ENCODE measurements around the gene EFHC1. TPM values are rescaled to one million over a fixed set of nuclear protein-coding genes. Genes with fewer than 3 reads are reported as not detected.

Gene EFHC1
- total RNA-seq, 1 experiment from 2014 or later, result 24.6 TPM

DNA sequence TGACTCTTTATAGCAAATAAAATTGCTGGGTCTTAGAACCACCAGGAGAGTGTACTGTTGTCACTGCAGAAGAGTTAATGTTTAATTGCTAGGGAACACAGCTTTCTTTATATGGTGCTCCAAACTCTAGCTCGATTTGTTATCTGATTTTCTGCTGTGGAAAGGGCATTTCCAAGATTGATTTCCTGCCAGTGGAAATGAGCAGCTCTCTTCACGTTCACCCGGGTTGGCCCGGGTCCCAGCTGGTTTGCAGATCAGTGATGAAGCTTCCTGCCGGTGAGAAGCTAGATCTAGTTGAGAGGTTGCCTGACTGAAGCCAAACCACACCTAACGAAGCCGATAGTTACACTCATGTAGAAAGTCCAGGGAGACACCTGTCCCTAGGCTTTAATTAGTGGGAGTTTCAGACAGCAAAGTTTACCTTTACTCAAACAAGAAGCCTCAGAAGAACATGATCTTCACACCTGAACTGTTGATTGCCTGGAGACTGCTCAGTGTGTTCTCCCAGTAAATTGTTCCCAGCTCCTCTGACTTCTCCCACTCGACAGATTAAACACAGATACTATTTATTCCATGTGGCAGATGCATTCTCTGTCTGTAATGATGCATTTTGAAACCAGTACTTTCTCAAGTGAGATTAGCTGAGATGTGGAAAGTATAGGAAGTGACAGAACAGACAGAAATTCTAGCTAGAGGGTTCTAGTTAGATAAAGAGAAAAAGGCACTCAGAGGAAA lies 30.3 kb upstream of the EFHC1 start:
- Histone ChIP-seq H3K4me1 (ENCODE audit: control insufficient read depth, insufficient read depth, low read length) (peaks cover 15% of the 10 kb centered on the region), H3K4me3 (ENCODE audit: low read depth in 2 of 2, low read length in 2 of 2) (peak overlapping the region in 1 of 2 experiments; percentile 19; a peak in 1 of 4 replicates), H3K27me3 (ENCODE audit: control insufficient read depth, insufficient read depth, low read length) (no peaks in the 10 kb centered on the region), H3K36me3 (ENCODE audit: control insufficient read depth, insufficient read depth, low read length) (no peaks in the 10 kb centered on the region), H3K9me3 (ENCODE audit: control insufficient read depth, insufficient read depth, low read depth, low read length) (peaks cover 5% of the 10 kb centered on the region; the same call in 1 of the 2 replicates), H3K27ac (ENCODE audit: low read length) (peak overlapping the region; percentile 81)
- ChIA-PET CTCF (interaction anchor here (0.5 to 1.1 kb wide), 3 partner anchors 10 to 18 kb away, joined by 3 to 10 read pairs (median 5); no protein-coding TSS in a partner anchor), POLR2A (interaction anchor here (0.5 kb wide), 1 partner anchor 90 kb away, joined by 3 read pairs; no protein-coding TSS in a partner anchor)
- BruUV-seq (replicated peaks), result no TSS peak
- in situ Hi-C loops (cut with HindIII; ENCODE audit: low pct_unique_long_range_greater_than_20kb, low sequenced_read_pairs), result no loop called here
- intact Hi-C loops (cut with micrococcal nuclease; ENCODE audit: unreplicated experiment), result no loop called here
- ATAC-seq (peak; percentile 75), DNase-seq (ENCODE audit: low read depth, low spot score) (no peak)
- TF ChIP-seq, protein P1, sequence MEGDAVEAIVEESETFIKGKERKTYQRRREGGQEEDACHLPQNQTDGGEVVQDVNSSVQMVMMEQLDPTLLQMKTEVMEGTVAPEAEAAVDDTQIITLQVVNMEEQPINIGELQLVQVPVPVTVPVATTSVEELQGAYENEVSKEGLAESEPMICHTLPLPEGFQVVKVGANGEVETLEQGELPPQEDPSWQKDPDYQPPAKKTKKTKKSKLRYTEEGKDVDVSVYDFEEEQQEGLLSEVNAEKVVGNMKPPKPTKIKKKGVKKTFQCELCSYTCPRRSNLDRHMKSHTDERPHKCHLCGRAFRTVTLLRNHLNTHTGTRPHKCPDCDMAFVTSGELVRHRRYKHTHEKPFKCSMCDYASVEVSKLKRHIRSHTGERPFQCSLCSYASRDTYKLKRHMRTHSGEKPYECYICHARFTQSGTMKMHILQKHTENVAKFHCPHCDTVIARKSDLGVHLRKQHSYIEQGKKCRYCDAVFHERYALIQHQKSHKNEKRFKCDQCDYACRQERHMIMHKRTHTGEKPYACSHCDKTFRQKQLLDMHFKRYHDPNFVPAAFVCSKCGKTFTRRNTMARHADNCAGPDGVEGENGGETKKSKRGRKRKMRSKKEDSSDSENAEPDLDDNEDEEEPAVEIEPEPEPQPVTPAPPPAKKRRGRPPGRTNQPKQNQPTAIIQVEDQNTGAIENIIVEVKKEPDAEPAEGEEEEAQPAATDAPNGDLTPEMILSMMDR (IDR thresholded peaks at IDR 0.05), result no peak
- TF ChIP-seq, protein P2, sequence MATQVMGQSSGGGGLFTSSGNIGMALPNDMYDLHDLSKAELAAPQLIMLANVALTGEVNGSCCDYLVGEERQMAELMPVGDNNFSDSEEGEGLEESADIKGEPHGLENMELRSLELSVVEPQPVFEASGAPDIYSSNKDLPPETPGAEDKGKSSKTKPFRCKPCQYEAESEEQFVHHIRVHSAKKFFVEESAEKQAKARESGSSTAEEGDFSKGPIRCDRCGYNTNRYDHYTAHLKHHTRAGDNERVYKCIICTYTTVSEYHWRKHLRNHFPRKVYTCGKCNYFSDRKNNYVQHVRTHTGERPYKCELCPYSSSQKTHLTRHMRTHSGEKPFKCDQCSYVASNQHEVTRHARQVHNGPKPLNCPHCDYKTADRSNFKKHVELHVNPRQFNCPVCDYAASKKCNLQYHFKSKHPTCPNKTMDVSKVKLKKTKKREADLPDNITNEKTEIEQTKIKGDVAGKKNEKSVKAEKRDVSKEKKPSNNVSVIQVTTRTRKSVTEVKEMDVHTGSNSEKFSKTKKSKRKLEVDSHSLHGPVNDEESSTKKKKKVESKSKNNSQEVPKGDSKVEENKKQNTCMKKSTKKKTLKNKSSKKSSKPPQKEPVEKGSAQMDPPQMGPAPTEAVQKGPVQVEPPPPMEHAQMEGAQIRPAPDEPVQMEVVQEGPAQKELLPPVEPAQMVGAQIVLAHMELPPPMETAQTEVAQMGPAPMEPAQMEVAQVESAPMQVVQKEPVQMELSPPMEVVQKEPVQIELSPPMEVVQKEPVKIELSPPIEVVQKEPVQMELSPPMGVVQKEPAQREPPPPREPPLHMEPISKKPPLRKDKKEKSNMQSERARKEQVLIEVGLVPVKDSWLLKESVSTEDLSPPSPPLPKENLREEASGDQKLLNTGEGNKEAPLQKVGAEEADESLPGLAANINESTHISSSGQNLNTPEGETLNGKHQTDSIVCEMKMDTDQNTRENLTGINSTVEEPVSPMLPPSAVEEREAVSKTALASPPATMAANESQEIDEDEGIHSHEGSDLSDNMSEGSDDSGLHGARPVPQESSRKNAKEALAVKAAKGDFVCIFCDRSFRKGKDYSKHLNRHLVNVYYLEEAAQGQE (IDR thresholded peaks at IDR 0.05; ENCODE audit: insufficient read depth in 1 of 2, low read depth in 2 of 2, low read length in 1 of 2), result no peak
- TF ChIP-seq POLR2AphosphoS5 (IDR thresholded peaks at IDR 0.05; ENCODE audit: low read depth, low read length) (no peak), TCF7L2 (IDR thresholded peaks at IDR 0.05; ENCODE audit: low read depth, low read length) (no peak), SIN3A (IDR thresholded peaks at IDR 0.05; ENCODE audit: borderline replicate concordance, insufficient read depth, low read depth, low read length) (no peak)

DNA sequence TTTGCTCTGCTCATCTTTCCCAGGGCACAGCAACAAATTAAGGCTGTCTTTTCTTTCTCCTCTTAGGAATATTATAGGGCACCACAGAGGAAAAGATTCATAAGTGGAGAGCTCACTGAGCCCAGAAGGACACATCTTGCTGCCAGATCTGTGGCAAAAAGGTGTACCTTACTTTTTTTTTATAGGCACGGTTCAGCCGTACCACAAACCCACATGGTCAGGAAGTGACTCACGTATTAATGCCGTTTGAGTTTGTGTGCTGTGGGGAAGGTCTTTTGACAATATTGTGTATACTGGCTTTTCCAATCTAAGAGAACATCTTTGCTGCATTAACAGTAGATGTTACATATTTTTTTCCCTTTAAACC lies 29.8 kb upstream of the EFHC1 start:
- Histone ChIP-seq H3K4me1 (ENCODE audit: control insufficient read depth, insufficient read depth, low read length) (peaks cover 15% of the 10 kb centered on the region), H3K4me3 (ENCODE audit: low read depth in 2 of 2, low read length in 2 of 2) (peak overlapping the region in 1 of 2 experiments; percentile 19; a peak in 1 of 4 replicates), H3K27me3 (ENCODE audit: control insufficient read depth, insufficient read depth, low read length) (no peaks in the 10 kb centered on the region), H3K27ac (ENCODE audit: low read length) (peak overlapping the region; percentile 81), H3K36me3 (ENCODE audit: control insufficient read depth, insufficient read depth, low read length) (no peaks in the 10 kb centered on the region), H3K9me3 (ENCODE audit: control insufficient read depth, insufficient read depth, low read depth, low read length) (peaks cover 5% of the 10 kb centered on the region; the same call in 1 of the 2 replicates)
- BruUV-seq (replicated peaks), result no TSS peak
- POLR2A ChIA-PET, result interaction anchor here (0.5 kb wide), 1 partner anchor 91 kb away, joined by 3 read pairs; no protein-coding TSS in a partner anchor
- intact Hi-C loops (cut with micrococcal nuclease; ENCODE audit: unreplicated experiment) (no loop called here), in situ Hi-C loops (cut with HindIII; ENCODE audit: low pct_unique_long_range_greater_than_20kb, low sequenced_read_pairs) (no loop called here)
- CTCF ChIA-PET, result interaction anchor here (0.5 to 1.1 kb wide), 2 partner anchors 10 to 17 kb away, joined by 3 to 5 read pairs; no protein-coding TSS in a partner anchor
- ATAC-seq (peak; percentile 78), DNase-seq (ENCODE audit: low read depth, low spot score) (no peak)
- TF ChIP-seq TCF7L2 (IDR thresholded peaks at IDR 0.05; ENCODE audit: low read depth, low read length) (no peak), POLR2AphosphoS5 (IDR thresholded peaks at IDR 0.05; ENCODE audit: low read depth, low read length) (no peak), SIN3A (IDR thresholded peaks at IDR 0.05; ENCODE audit: borderline replicate concordance, insufficient read depth, low read depth, low read length) (no peak)
- TF ChIP-seq, protein P1 (IDR thresholded peaks at IDR 0.05), result no peak
- TF ChIP-seq, protein P2 (IDR thresholded peaks at IDR 0.05; ENCODE audit: insufficient read depth in 1 of 2, low read depth in 2 of 2, low read length in 1 of 2), result no peak

Data from Panc1 (cell line).